Activated T-cell treated with anti-CD3 and anti-CD28 coated beads, Interleukin-2, amount 50 U/mL, for 4 hours (primary cell): ENCODE measurements around the gene NTRK1. TPM values are rescaled to one million over a fixed set of nuclear protein-coding genes. Genes with fewer than 3 reads are reported as not detected.

Experiments used
- ATAC-seq, 2 donors: fragments of 200-7000 bp; cut with Tn5 transposase; one replicate each; pipeline ENCODE4 v1.10.0; 2021
- DNase-seq: peaks from one replicate; pipeline ENCODE4 v3.0.0-alpha.2; 2020
- H3K27me3 Mint-ChIP-seq: one replicate; pipeline ENCODE4 v1.8.0; 2021; ENCODE audit warnings: low read depth, mixed read lengths
- H3K36me3 Mint-ChIP-seq: one replicate; pipeline ENCODE4 v1.8.0; 2022; ENCODE audit warnings: mixed read lengths; ENCODE audit not compliant: insufficient read depth
- H3K4me1 Mint-ChIP-seq: one replicate; pipeline ENCODE4 v1.8.0; 2021; ENCODE audit warnings: low read depth, mixed read lengths
- H3K4me3 Mint-ChIP-seq: one replicate; pipeline ENCODE4 v1.8.0; 2021; ENCODE audit warnings: mild to moderate bottlenecking, moderate library complexity, mixed read lengths
- H3K9me3 Mint-ChIP-seq: one replicate; pipeline ENCODE4 v1.8.0; 2021; ENCODE audit warnings: mixed read lengths
- total RNA-seq, 3 donors: library from RNA; stranded (reverse); gene quantifications; one replicate each; pipeline ENCODE4 v1.2.1, GENCODE V29; 2021

Gene NTRK1
- total RNA-seq, 3 donors from 2014 or later, result 0.55 to 2.4 (median 1.8) TPM

DNA sequence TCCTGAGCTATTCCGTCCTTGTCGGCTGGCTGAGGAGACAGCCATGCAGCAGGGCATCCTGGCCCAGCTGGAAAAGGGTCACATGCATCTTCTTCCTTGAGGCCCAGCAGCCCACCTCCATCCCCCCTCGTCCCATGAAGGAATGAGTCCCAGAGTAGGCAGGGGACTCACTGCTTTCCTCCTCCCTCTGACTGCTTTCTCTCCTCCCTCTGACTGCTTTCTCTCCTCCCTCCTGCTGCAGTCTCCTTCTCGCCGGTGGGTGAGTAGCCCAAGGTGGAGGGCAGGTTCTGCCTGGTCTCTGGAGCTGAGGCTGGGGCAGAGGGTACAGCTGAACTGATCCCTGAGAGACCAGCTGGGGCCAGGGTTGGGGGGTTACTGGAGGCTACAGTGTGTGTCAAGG lies 13.5 kb downstream of the NTRK1 start:
- no peak for DNase-seq
- Mint-ChIP-seq H3K27me3 (peaks cover 16% of the 10 kb centered on the region), H3K4me1 (no peaks in the 10 kb centered on the region), H3K9me3 (no peaks in the 10 kb centered on the region), H3K4me3 (no peak overlapping the region), H3K36me3 (no peaks in the 10 kb centered on the region)
- ATAC-seq, result no peak

DNA sequence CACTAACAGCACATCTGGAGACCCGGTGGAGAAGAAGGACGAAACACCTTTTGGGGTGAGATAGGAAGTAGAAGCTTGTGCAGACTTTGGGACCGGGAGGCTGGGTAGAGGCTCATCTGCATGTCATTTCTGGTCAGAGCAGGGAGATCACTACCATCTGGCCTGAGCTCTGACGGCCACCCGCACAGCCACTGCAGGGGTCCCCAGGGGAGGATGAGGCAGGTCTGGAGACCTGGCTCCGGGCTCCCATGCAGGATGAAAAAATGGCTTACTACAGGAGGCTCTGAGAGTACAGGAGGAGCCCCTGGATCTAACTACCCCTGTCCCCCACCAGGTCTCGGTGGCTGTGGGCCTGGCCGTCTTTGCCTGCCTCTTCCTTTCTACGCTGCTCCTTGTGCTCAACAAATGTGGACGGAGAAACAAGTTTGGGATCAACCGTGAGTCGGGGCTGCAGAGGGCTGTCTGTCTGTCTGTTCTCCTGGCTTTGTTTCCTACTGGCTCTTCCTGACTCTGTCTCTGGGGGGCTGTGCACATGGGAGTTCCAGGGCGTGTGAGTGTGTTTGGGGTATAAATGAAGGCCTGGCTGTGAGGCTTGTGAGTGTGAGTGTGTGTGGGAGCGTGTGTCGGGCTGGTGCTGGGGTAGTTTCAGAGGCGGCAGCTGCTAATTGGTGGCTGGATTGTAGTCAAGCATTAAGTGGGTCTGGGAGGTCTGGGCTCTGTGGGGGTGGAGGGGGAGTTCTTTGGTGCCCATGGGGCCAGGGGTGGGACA lies 14.1 kb downstream of the NTRK1 start:
- Mint-ChIP-seq H3K9me3 (no peaks in the 10 kb centered on the region), H3K4me3 (no peak overlapping the region), H3K36me3 (no peaks in the 10 kb centered on the region), H3K27me3 (peaks cover 16% of the 10 kb centered on the region), H3K4me1 (no peaks in the 10 kb centered on the region)
- no peak for ATAC-seq
- no peak for DNase-seq

DNA sequence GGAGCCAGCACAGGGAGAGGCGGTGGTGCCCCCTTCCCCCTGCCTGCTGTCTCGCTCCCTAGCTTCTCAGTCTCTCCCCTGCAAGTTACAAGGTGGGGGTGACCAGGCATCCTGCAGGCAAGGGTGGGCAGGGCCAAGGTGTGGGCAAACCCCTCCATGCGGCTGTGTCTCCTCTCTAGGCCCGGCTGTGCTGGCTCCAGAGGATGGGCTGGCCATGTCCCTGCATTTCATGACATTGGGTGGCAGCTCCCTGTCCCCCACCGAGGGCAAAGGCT lies 14.6 kb downstream of the NTRK1 start:
- peaks cover 20% of the 10 kb centered on the region for H3K27me3 Mint-ChIP-seq
- H3K4me3 Mint-ChIP-seq, result no peak overlapping the region
- H3K9me3 Mint-ChIP-seq, result no peaks in the 10 kb centered on the region
- ATAC-seq, result no peak
- no peaks in the 10 kb centered on the region for H3K4me1 Mint-ChIP-seq
- H3K36me3 Mint-ChIP-seq, result no peaks in the 10 kb centered on the region
- no peak for DNase-seq

DNA sequence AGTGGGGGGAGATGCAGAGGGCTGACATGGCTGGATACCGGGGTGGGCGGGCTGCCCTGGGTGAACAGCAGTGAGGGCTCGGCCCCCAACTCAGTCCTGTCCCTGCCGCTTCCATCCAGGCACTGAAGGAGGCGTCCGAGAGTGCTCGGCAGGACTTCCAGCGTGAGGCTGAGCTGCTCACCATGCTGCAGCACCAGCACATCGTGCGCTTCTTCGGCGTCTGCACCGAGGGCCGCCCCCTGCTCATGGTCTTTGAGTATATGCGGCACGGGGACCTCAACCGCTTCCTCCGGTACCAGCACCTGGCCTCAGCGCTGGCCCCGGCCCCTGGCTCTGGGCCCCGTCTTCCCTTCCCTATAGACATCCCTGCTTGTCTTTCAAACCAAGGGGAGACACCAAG lies 15.6 kb downstream of the NTRK1 start:
- Mint-ChIP-seq H3K4me3 (no peak overlapping the region), H3K4me1 (no peaks in the 10 kb centered on the region), H3K36me3 (no peaks in the 10 kb centered on the region), H3K9me3 (no peaks in the 10 kb centered on the region), H3K27me3 (peaks cover 20% of the 10 kb centered on the region)
- ATAC-seq (no peak), DNase-seq (no peak)

DNA sequence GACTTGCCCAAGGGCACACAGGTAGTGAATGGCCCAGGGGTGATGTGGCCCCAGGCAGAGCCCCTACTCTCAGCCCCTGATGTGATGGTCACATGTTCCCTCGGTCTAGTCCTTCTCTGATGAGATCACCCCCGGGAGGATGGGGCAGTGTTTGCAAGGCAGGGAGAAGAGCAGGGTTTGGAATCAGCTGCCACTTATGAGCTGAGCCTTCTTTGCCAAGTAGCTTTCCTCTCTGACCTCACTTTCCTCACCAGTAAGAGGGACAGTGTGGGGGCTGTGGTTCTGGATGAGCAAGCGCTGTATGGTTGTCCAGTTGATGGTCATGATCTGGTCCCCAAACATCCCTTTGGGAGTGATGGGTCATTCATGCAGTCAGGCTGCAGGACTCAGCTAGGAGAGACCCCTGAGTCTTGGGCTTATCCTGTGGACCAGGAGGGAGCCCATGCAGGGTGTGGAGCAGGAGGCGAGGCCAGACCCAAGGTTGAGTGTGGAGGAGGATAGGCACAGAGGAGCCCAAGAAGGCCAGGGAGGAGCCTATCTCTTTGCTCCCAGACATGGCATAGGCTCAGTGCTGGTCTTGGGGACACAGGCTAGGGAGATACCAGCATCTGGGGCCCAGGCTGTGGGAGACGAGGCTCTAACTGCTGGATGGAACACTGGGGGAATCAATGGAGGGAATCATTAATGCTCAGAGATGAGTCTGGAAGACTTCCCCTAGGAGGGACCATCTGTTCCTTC lies 16.9 kb downstream of the NTRK1 start:
- ATAC-seq (no peak), DNase-seq (no peak)
- peaks cover 25% of the 10 kb centered on the region for H3K27me3 Mint-ChIP-seq
- no peak overlapping the region for H3K4me3 Mint-ChIP-seq
- H3K4me1 Mint-ChIP-seq, result no peaks in the 10 kb centered on the region
- H3K36me3 Mint-ChIP-seq, result no peaks in the 10 kb centered on the region
- H3K9me3 Mint-ChIP-seq, result no peaks in the 10 kb centered on the region

DNA sequence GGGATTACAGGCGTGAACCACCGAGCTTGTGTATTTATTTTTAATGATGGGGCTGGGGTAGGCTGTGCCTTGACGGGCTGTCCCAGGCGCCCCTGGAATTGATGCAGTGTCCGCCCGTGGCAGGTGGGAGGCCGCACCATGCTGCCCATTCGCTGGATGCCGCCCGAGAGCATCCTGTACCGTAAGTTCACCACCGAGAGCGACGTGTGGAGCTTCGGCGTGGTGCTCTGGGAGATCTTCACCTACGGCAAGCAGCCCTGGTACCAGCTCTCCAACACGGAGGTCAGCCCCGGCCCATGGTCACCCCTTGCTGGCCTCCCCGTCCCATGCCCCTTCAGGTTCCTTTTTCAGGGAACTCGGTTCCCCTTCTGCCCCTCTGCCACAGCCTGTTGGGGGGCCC lies 19.2 kb downstream of the NTRK1 start:
- Mint-ChIP-seq H3K4me1 (no peaks in the 10 kb centered on the region), H3K36me3 (no peaks in the 10 kb centered on the region), H3K9me3 (no peaks in the 10 kb centered on the region), H3K27me3 (peaks cover 28% of the 10 kb centered on the region), H3K4me3 (no peak overlapping the region)
- DNase-seq (no peak), ATAC-seq (no peak)

DNA sequence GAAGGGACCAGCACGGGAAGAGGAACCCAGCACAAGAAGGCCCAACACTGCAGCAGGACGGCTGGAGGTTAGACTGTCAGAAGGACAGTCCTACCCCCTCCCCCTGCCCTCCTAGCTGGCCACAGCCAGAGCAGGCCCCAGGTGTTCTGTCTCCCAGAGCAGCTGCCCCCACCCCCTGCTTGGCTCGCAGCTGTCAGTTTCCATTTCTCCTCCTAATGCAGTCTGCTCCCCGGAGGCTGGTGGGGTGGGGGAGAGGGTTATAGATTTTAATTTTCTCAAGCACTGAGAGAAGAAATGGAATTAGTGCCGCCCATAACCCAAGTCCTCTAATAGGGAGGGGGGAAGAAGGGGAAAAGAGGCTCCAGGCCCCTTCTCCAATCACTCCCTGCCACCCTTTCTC lies 19.8 kb downstream of the NTRK1 start:
- Mint-ChIP-seq H3K36me3 (no peaks in the 10 kb centered on the region), H3K27me3 (peaks cover 26% of the 10 kb centered on the region), H3K9me3 (no peaks in the 10 kb centered on the region), H3K4me1 (no peaks in the 10 kb centered on the region), H3K4me3 (no peak overlapping the region)
- ATAC-seq (no peak), DNase-seq (no peak)

DNA sequence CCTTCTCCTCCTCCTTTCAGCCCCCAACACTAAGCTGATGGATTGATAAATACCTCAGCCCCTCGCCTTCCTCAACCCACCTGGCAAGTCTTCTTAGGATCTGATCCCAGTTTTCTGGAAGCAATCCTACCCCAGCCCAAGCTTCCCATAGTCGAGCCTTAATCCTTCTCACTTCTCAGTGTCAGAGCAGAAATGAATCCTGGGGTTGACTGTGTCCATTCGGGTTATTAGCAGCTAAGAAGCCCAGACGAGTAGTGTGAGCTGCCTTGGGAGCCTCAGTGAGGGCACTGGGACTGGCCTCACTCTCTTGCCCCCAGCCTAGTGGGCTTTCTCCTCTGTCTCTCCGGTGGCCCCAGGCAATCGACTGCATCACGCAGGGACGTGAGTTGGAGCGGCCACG lies 20.4 kb downstream of the NTRK1 start:
- Mint-ChIP-seq H3K9me3 (no peaks in the 10 kb centered on the region), H3K4me1 (no peaks in the 10 kb centered on the region), H3K4me3 (no peak overlapping the region), H3K27me3 (peaks cover 28% of the 10 kb centered on the region), H3K36me3 (no peaks in the 10 kb centered on the region)
- ATAC-seq (no peak), DNase-seq (no peak)

DNA sequence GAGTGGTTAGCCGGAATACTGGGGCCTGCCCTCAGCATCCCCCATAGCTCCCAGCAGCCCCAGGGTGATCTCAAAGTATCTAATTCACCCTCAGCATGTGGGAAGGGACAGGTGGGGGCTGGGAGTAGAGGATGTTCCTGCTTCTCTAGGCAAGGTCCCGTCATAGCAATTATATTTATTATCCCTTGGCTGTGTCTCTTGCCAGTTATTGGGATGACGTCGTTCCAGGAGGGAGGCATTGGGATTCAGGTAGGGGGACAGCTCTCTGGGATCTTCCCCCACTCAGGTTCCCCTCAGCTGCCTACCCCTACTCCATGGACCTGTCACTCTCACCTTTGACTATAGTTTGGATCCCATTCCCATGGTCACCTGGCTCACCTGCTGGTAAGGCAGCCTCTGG lies 21.0 kb downstream of the NTRK1 start:
- Mint-ChIP-seq H3K4me1 (no peaks in the 10 kb centered on the region), H3K27me3 (peaks cover 29% of the 10 kb centered on the region), H3K9me3 (no peaks in the 10 kb centered on the region), H3K4me3 (no peak overlapping the region), H3K36me3 (no peaks in the 10 kb centered on the region)
- ATAC-seq (no peak), DNase-seq (no peak)

DNA sequence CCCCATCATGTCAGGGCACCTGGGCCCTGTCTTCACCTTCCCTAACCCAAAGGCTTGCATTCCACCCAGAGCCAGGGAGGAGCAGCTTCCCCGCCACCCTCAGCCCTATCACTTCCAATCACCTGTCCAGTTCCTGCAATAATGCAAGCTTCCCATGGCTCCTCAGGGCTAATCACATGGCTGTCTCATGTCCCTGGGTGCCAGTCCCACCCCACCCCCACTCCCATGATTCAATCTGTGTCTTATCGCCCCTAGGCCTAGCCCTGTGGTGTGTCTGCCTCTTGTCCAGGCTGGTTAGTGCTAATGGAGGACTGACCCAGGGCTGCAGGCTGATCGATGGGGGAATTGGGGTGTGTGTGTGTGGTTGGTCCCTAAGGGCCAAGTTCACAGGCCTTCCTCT lies 21.9 kb downstream of the NTRK1 start:
- Mint-ChIP-seq H3K4me3 (no peak overlapping the region), H3K9me3 (no peaks in the 10 kb centered on the region), H3K36me3 (no peaks in the 10 kb centered on the region), H3K27me3 (peaks cover 29% of the 10 kb centered on the region), H3K4me1 (no peaks in the 10 kb centered on the region)
- DNase-seq (no peak), ATAC-seq (no peak)

DNA sequence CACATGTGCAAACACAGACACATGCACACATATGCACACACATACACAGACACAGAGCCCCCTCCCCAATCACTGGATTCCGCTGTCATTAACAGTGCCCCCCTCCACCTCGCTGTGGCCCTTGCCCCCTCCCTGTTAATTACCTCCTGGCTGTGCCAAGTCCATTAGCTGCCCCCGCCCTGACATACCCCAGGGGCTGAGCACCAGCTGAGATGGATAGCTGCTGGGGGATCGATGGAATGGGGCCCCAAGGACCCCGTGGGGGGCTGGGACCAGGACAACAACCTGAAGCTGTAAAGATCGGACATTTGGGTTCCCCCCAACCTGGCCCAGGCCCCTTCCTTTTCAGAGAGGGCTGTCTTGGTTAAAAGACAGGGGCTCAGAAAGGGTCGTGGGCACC lies 23.3 kb downstream of the NTRK1 start:
- Mint-ChIP-seq H3K4me1 (no peaks in the 10 kb centered on the region), H3K27me3 (peaks cover 32% of the 10 kb centered on the region), H3K9me3 (no peaks in the 10 kb centered on the region), H3K4me3 (no peak overlapping the region), H3K36me3 (no peaks in the 10 kb centered on the region)
- DNase-seq (no peak), ATAC-seq (no peak)

DNA sequence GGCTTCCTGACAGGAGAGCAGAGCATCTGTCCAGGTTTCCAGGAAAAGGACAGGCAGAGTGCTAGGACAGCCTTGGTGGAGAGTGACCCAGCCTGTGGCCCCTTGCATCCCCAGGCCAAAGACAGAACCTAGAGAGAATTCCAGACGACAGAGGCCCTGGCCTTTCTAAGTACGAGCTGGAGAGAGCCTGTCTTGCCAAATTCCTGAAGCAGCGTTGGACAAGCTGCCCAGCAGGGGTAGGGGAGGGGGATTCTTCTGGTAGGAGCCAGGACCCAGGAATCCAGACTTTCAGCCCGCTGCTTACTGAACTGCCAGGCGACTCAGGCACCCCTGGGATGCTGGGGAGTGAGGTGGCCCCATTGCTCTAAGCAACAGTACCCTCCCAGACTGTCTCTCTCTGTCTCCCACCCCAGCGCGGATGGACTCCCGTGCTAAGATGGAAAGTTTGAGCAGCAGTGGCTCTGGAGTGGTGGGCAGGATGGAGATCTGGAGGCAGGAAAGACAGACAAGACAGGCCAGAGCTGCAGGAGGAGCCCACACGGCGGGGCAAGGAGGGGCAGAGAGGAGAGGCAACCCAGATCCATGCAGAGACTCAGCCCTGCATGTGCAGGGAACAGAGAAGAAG lies 24.0 kb downstream of the NTRK1 start:
- DNase-seq (no peak), ATAC-seq (no peak)
- H3K9me3 Mint-ChIP-seq, result no peaks in the 10 kb centered on the region
- H3K27me3 Mint-ChIP-seq, result peaks cover 36% of the 10 kb centered on the region
- no peaks in the 10 kb centered on the region for H3K36me3 Mint-ChIP-seq
- no peak overlapping the region for H3K4me3 Mint-ChIP-seq
- no peaks in the 10 kb centered on the region for H3K4me1 Mint-ChIP-seq

DNA sequence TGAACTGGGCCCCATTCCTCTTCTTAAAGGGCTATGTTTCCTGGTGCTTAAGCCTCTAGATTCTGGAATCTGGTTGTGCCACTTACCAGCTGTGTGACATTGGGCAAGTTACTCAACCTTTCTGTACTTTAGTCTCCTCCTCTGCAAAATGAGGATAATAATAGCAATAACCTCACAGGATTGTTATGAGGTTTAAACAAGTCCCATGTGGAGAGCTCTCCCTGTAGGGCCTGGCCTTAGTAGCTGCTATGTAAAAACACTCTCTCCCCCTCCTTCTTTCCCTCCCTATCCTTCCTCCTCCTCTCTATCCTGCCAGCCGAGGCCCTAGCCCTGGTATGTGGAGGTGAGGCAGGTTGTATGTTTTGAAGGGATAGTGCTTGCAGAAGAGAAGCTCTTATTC lies 24.6 kb downstream of the NTRK1 start:
- Mint-ChIP-seq H3K4me1 (no peaks in the 10 kb centered on the region), H3K9me3 (no peaks in the 10 kb centered on the region), H3K27me3 (peaks cover 36% of the 10 kb centered on the region), H3K4me3 (no peak overlapping the region), H3K36me3 (no peaks in the 10 kb centered on the region)
- no peak for ATAC-seq
- no peak for DNase-seq

DNA sequence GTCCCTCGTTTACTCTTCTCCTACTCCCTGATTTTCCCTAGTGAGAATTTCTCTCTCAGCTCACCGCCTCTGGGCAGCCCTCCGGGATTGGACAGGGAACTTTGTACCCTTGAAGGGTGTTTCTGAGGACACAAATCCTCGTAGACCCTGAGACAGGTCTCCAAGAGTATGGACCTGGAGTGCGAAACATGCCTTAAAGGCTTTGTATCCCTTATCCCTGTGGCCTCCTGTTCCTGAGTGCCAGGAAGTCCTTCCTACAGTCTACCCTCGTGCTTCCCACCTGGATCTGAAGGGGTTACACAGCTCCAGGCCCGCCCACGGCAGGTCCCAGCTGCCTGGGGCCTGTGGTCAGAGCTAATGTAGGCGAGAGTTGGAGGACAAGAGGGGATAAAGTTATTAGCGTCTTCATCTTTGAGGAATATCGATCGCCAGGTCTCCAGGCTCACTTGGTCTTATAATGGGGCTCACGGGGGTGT lies 25.3 kb downstream of the NTRK1 start:
- no peaks in the 10 kb centered on the region for H3K4me1 Mint-ChIP-seq
- no peak for DNase-seq
- H3K27me3 Mint-ChIP-seq, result peaks cover 39% of the 10 kb centered on the region
- no peaks in the 10 kb centered on the region for H3K36me3 Mint-ChIP-seq
- no peak for ATAC-seq
- H3K4me3 Mint-ChIP-seq, result no peak overlapping the region
- H3K9me3 Mint-ChIP-seq, result no peaks in the 10 kb centered on the region
